SK-N-SH (cell line): ENCODE measurements around the gene TAPBP. TPM values are rescaled to one million over a fixed set of nuclear protein-coding genes. Genes with fewer than 3 reads are reported as not detected.

ENCODE experiments used
- CTCF ChIA-PET: fragments of 300-600, 350-600 bp; formaldehyde crosslinking; extraction: SDS; loops from one replicate; lab custom pipeline; 2021; lab: Yijun Ruan, JAX
- POLR2A ChIA-PET: fragments of 350-600 bp; sonication (Branson Sonifier 250); formaldehyde crosslinking; extraction: SDS; loops from one replicate; lab custom pipeline; 2020; ENCODE audit warnings: antibody characterized with exemption, inconsistent platforms; lab: Yijun Ruan, JAX
- DNase-seq: peaks from one replicate; pipeline ENCODE4 v3.0.0; 2012
- H2AFZ ChIP-seq: fragments of 200-600 bp; sonication (generic); 2 replicates; pipeline ENCODE4 v1.8.1; 2016; ENCODE audit warnings: antibody characterized with exemption, mild to moderate bottlenecking, low read depth
- H3F3A ChIP-seq: fragments of 200-600 bp; sonication (generic); replicated peaks from 2 replicates; pipeline ENCODE3; 2016; ENCODE audit warnings: antibody characterized with exemption, mild to moderate bottlenecking; ENCODE audit not compliant: insufficient read depth
- H3K27ac ChIP-seq, 2 experiments: fragments of 200-500 bp in 1 of 2; fragments of 200-600 bp in 1 of 2; sonication (Bioruptor generic) in 1 of 2; sonication (generic), shearing (Covaris generic) in 1 of 2; 2 replicates each; pipeline versions ENCODE4 v1.5.1 to v1.6.1; 2014 to 2016; ENCODE audit warnings: low read depth in 2 of 2, inconsistent platforms in 1 of 2, low read length in 1 of 2, mild to moderate bottlenecking in 1 of 2, mixed read lengths in 1 of 2
- H3K27me3 ChIP-seq: fragments of 200-600 bp; sonication (generic), shearing (Covaris generic); 2 replicates; pipeline ENCODE4 v1.6.1; 2016; ENCODE audit warnings: mixed run types; ENCODE audit not compliant: insufficient read depth
- H3K36me3 ChIP-seq, 2 experiments: fragments of 200-500 bp in 1 of 2; fragments of 200-600 bp in 1 of 2; sonication (Bioruptor generic) in 1 of 2; sonication (generic) in 1 of 2; replicated peaks in 1 of 2; 2 replicates each; pipeline versions ENCODE3 to v1.5.1; 2014 to 2016; ENCODE audit warnings: low read length in 1 of 2, mild to moderate bottlenecking in 1 of 2; ENCODE audit not compliant: insufficient read depth in 2 of 2, control insufficient read depth in 1 of 2
- H3K4me1 ChIP-seq, 2 experiments: fragments of 200-500 bp in 1 of 2; fragments of 200-600 bp in 1 of 2; sonication (Bioruptor generic) in 1 of 2; sonication (generic), shearing (Covaris generic) in 1 of 2; 2 replicates each; pipeline versions ENCODE4 v1.5.1 to v1.6.1; 2014 to 2016; ENCODE audit warnings: low read depth in 1 of 2, low read length in 1 of 2, mixed run types in 1 of 2; ENCODE audit not compliant: insufficient read depth in 2 of 2, control insufficient read depth in 1 of 2
- H3K4me2 ChIP-seq: fragments of 200-600 bp; sonication (generic), shearing (Covaris generic); 2 replicates; pipeline ENCODE4 v1.6.1; 2017; ENCODE audit warnings: mixed run types
- H3K4me3 ChIP-seq, 2 experiments: fragments of 200-500 bp in 1 of 2; fragments of 200-600 bp in 1 of 2; sonication (Bioruptor generic) in 1 of 2; sonication (generic), shearing (Covaris generic) in 1 of 2; 2 replicates each; pipeline versions ENCODE4 v1.5.1 to v1.8.1; 2014 to 2016; ENCODE audit warnings: low read depth in 2 of 2, inconsistent platforms in 1 of 2, low read length in 1 of 2, mild to moderate bottlenecking in 1 of 2, mixed read lengths in 1 of 2, moderate library complexity in 1 of 2
- H3K79me2 ChIP-seq: fragments of 200-600 bp; sonication (generic); 2 replicates; pipeline ENCODE4 v1.8.1; 2017; ENCODE audit warnings: mild to moderate bottlenecking; ENCODE audit not compliant: insufficient read depth
- H3K9ac ChIP-seq: fragments of 200-600 bp; sonication (generic); 2 replicates; pipeline ENCODE4 v1.6.1; 2017; ENCODE audit warnings: mixed run types
- H3K9me2 ChIP-seq: fragments of 200-600 bp; sonication (generic); 2 replicates; pipeline ENCODE4 v1.6.1; 2017; ENCODE audit warnings: mixed run types
- H3K9me3 ChIP-seq: fragments of 200-600 bp; sonication (generic); 2 replicates; pipeline ENCODE4 v1.6.1; 2017; ENCODE audit warnings: mixed run types, mild to moderate bottlenecking, moderate library complexity
- H4K20me1 ChIP-seq: fragments of 200-600 bp; sonication (generic); 2 replicates; pipeline ENCODE4 v1.6.1; 2017; ENCODE audit warnings: mild to moderate bottlenecking, mixed run types; ENCODE audit not compliant: insufficient read depth
- CHD2 ChIP-seq: fragments of 150-350 bp; IDR thresholded peaks from 2 replicates; pipeline ENCODE4 v1.6.1; 2018; ENCODE audit warnings: low read length; ENCODE audit not compliant: partially characterized antibody
- CTCF ChIP-seq: fragments of 200-600 bp; sonication (generic); IDR thresholded peaks from 2 replicates; pipeline ENCODE4 v1.6.1; 2017; ENCODE audit warnings: antibody characterized with exemption, mild to moderate bottlenecking, moderate library complexity
- ELF1 ChIP-seq: IDR thresholded peaks from 2 replicates; pipeline ENCODE4 v1.4.0; 2012
- EZH2phosphoT487 ChIP-seq: fragments of 200-600 bp; sonication (generic); IDR thresholded peaks from 2 replicates; pipeline ENCODE4 v1.6.1; 2017; ENCODE audit warnings: low read depth, mixed run types, mild to moderate bottlenecking, antibody characterized with exemption, moderate library complexity, borderline replicate concordance
- FOSL2 ChIP-seq: IDR thresholded peaks from 2 replicates; pipeline ENCODE4 v1.4.0; 2012; ENCODE audit warnings: low read depth, mild to moderate bottlenecking, moderate library complexity, borderline replicate concordance
- GABPA ChIP-seq: IDR thresholded peaks from 2 replicates; pipeline ENCODE4 v1.4.0; 2012; ENCODE audit warnings: low read depth, mild to moderate bottlenecking
- GATA2 ChIP-seq: sonication (generic); formaldehyde crosslinking; IDR thresholded peaks from 2 replicates; pipeline ENCODE4 v1.5.0; 2020; ENCODE audit warnings: mild to moderate bottlenecking, missing genetic modification reagents
- MEF2A ChIP-seq: IDR thresholded peaks from 2 replicates; pipeline ENCODE4 v1.4.0; 2012; ENCODE audit warnings: low read depth, borderline replicate concordance
- PBX3 ChIP-seq: IDR thresholded peaks from 2 replicates; pipeline ENCODE4; 2012
- POLR2AphosphoS5 ChIP-seq: IDR thresholded peaks from 2 replicates; pipeline ENCODE4 v1.6.1; 2012; ENCODE audit warnings: low read depth, low read length
- RAD21 ChIP-seq: IDR thresholded peaks from 2 replicates; pipeline ENCODE4 v1.6.1; 2012; ENCODE audit warnings: mild to moderate bottlenecking, low read length
- RCOR1 ChIP-seq: fragments of 150-350 bp; IDR thresholded peaks from 2 replicates; pipeline ENCODE4 v1.6.1; 2017; ENCODE audit warnings: antibody characterized with exemption, low read length
- RFX5 ChIP-seq: IDR thresholded peaks from 2 replicates; pipeline ENCODE4 v1.6.1; 2012; ENCODE audit warnings: mild to moderate bottlenecking, improper control_type of control experiment, low read length
- TAF1 ChIP-seq: IDR thresholded peaks from 2 replicates; pipeline ENCODE4 v1.6.1; 2012; ENCODE audit warnings: low read depth, mild to moderate bottlenecking, low read length, moderate library complexity, borderline replicate concordance
- TCF12 ChIP-seq: IDR thresholded peaks from 2 replicates; pipeline ENCODE4 v1.4.0; 2012
- USF1 ChIP-seq: IDR thresholded peaks from 2 replicates; pipeline ENCODE4 v1.4.0; 2012; ENCODE audit warnings: low read depth, borderline replicate concordance
- USF2 ChIP-seq: fragments of 150-350 bp; IDR thresholded peaks from 2 replicates; pipeline ENCODE4 v1.6.1; 2017; ENCODE audit warnings: antibody characterized with exemption, low read length, low read depth, borderline replicate concordance
- YY1 ChIP-seq: IDR thresholded peaks from 2 replicates; pipeline ENCODE4 v1.4.0; 2012; ENCODE audit warnings: low read depth, mild to moderate bottlenecking
- WGBS: methylation state at CpG from one replicate; pipeline ENCODE4 v1.1.6; 2017; ENCODE audit warnings: low lambda C conversion rate; 5-methylcytosine and 5-hydroxymethylcytosine counted together
- polyA plus RNA-seq, 3 experiments: library from polyadenylated mRNA; depleted of rRNA; stranded (reverse); fragments of >200 nt; gene quantifications; 2 replicates each; pipeline ENCODE4 v1.2.3, GENCODE V29; 2012
- TF ChIP-seq, protein P1 (sequence below): IDR thresholded peaks from 2 replicates; pipeline ENCODE4 v1.6.1; 2012; ENCODE audit warnings: mild to moderate bottlenecking, low read depth, low read length, moderate library complexity
- TF ChIP-seq, protein P2 (sequence below): fragments of 150-350 bp; IDR thresholded peaks from 2 replicates; pipeline ENCODE4 v1.6.1; 2016; ENCODE audit warnings: mild to moderate bottlenecking, low read depth, low read length

The TAPBP gene
- polyA plus RNA-seq, 1 of the 3 experiments (the other 2 are of a cell fraction): 44.5 TPM

DNA sequence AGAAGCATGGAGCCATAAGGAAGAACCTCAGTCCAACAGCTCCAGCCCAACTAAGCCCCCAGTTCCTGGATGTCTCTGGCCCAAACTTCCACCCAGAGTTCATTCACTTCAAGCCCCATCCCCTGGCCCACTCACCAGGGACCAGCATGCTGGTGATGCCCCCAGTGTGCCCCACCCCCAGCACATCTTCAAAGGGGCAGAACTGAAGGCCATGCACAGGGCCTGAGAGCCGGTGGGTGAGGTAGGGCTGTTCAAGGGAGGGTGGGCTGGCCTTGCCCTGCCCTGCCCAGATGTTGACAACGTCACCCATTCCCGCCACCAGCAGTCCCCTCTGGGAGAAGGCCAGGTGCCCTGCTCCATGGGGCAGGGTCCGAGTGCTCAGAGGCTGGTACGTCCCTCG is 33.3 kb downstream of the TAPBP start:
- H3K4me2 ChIP-seq: no peak overlapping the region
- no peaks in the 10 kb centered on the region for H3K9me2 ChIP-seq
- no peak overlapping the region for H3K4me3 ChIP-seq
- no peak overlapping the region for H3K9ac ChIP-seq
- no peaks in the 10 kb centered on the region for H3K9me3 ChIP-seq
- CTCF ChIA-PET: interaction anchor here (0.8 to 4.9 kb wide), 2 partner anchors 9 to 19 kb away, joined by 4 to 49 read pairs; partner anchors contain the start of genes PFDN6 and WDR46
- TF ChIP-seq MEF2A (no peak), EZH2phosphoT487 (no peak), CTCF (no peak), PBX3 (no peak), USF2 (no peak), TAF1 (no peak), USF1 (no peak), POLR2AphosphoS5 (no peak), GABPA (no peak), FOSL2 (no peak), RFX5 (no peak), GATA2 (CRISPR knock-in tag) (no peak), CHD2 (no peak), RCOR1 (no peak), ELF1 (no peak), YY1 (no peak), RAD21 (no peak), TCF12 (no peak)
- TF ChIP-seq, protein P1, sequence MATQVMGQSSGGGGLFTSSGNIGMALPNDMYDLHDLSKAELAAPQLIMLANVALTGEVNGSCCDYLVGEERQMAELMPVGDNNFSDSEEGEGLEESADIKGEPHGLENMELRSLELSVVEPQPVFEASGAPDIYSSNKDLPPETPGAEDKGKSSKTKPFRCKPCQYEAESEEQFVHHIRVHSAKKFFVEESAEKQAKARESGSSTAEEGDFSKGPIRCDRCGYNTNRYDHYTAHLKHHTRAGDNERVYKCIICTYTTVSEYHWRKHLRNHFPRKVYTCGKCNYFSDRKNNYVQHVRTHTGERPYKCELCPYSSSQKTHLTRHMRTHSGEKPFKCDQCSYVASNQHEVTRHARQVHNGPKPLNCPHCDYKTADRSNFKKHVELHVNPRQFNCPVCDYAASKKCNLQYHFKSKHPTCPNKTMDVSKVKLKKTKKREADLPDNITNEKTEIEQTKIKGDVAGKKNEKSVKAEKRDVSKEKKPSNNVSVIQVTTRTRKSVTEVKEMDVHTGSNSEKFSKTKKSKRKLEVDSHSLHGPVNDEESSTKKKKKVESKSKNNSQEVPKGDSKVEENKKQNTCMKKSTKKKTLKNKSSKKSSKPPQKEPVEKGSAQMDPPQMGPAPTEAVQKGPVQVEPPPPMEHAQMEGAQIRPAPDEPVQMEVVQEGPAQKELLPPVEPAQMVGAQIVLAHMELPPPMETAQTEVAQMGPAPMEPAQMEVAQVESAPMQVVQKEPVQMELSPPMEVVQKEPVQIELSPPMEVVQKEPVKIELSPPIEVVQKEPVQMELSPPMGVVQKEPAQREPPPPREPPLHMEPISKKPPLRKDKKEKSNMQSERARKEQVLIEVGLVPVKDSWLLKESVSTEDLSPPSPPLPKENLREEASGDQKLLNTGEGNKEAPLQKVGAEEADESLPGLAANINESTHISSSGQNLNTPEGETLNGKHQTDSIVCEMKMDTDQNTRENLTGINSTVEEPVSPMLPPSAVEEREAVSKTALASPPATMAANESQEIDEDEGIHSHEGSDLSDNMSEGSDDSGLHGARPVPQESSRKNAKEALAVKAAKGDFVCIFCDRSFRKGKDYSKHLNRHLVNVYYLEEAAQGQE: no peak
- TF ChIP-seq, protein P2, sequence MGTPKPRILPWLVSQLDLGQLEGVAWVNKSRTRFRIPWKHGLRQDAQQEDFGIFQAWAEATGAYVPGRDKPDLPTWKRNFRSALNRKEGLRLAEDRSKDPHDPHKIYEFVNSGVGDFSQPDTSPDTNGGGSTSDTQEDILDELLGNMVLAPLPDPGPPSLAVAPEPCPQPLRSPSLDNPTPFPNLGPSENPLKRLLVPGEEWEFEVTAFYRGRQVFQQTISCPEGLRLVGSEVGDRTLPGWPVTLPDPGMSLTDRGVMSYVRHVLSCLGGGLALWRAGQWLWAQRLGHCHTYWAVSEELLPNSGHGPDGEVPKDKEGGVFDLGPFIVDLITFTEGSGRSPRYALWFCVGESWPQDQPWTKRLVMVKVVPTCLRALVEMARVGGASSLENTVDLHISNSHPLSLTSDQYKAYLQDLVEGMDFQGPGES: no peak
- TF ChIP-seq, all 33 proteins: peak for 0
- Histone ChIP-seq H3K36me3 (peaks cover 18 to 58% of the 10 kb centered on the region in 2 experiments), H2AFZ (no peak overlapping the region), H3K27ac (no peak overlapping the region), H3K27me3 (no peaks in the 10 kb centered on the region), H4K20me1 (peaks cover 17% of the 10 kb centered on the region), H3K79me2 (peaks cover 16% of the 10 kb centered on the region; the same call in 1 of the 2 replicates), H3K4me1 (peaks cover 8 to 17% of the 10 kb centered on the region in 2 experiments; a peak in 3 of 4 replicates), H3F3A (peaks cover 51% of the 10 kb centered on the region)
- DNase-seq: no peak
- POLR2A ChIA-PET: interaction anchor here (1.0 to 2.1 kb wide), 3 partner anchors 9 to 19 kb away, joined by 3 to 7 read pairs (median 4); partner anchors contain the start of genes PFDN6, RPS18, VPS52 and WDR46
- WGBS: 93% methylated on average over 3 of the region's 6 CpGs
